ENCODE data around the gene TUT1. TPM values are rescaled to one million over a fixed set of nuclear protein-coding genes. Genes with fewer than 3 reads are reported as not detected.

Gene TUT1
- total RNA-seq, 2 experiments from 2014 or later: 24.1 to 26.0 TPM

- CTCF ChIA-PET: interaction anchor here (1.0 to 3.7 kb wide), 7 partner anchors 8 to 62 kb away, joined by 3 to 25 read pairs (median 6); partner anchors contain the start of genes C11orf98, CSKMT, EML3 and GANAB
- Mint-ChIP-seq H3K4me1 (peaks cover 50% of the 10 kb centered on the region), H3K9me3 (no peaks in the 10 kb centered on the region), H3K4me3 (peak overlapping the region; percentile 85), H3K27me3 (no peaks in the 10 kb centered on the region), H3K27ac (peak overlapping the region; percentile 95), H3K36me3 (ENCODE audit: low read depth) (peaks cover 70% of the 10 kb centered on the region)
- POLR2A ChIA-PET: interaction anchor here (0.6 to 1.9 kb wide), 7 partner anchors 11 to 279 kb away, joined by 3 to 18 read pairs (median 3); partner anchors contain the start of genes EEF1G, SLC3A2, TUT1 and UQCC3
- peak; percentile 22 for DNase-seq
These were observed 11.1 kb upstream of the TUT1 start for GRCh38 chr11:62602141-62603071.

- Mint-ChIP-seq H3K9me3 (no peaks in the 10 kb centered on the region), H3K4me1 (peaks cover 56% of the 10 kb centered on the region), H3K4me3 (peak within 1 kb of the TSS; percentile 85), H3K36me3 (ENCODE audit: low read depth) (peaks cover 72% of the 10 kb centered on the region), H3K27ac (peak within 1 kb of the TSS; percentile 95), H3K27me3 (no peaks in the 10 kb centered on the region)
- CTCF ChIA-PET: interaction anchor here (1.2 to 3.7 kb wide), 8 partner anchors 9 to 177 kb away, joined by 3 to 25 read pairs (median 5); partner anchors contain the start of genes C11orf98, CSKMT, GANAB and ROM1
- POLR2A ChIA-PET: interaction anchor here (0.5 to 1.9 kb wide), 9 partner anchors 10 to 280 kb away, joined by 3 to 18 read pairs (median 3); partner anchors contain the start of genes C11orf98, CSKMT, EEF1G and SLC3A2
- DNase-seq: peak; percentile 99
These were observed 10.2 kb upstream of the TUT1 start, which contains the start of gene MTA2 for GRCh38 chr11:62601372-62602140. MTA2 (minus strand) TSS chr11:62601865; CDS start chr11:62601450, 415 bp downstream.

DNA sequence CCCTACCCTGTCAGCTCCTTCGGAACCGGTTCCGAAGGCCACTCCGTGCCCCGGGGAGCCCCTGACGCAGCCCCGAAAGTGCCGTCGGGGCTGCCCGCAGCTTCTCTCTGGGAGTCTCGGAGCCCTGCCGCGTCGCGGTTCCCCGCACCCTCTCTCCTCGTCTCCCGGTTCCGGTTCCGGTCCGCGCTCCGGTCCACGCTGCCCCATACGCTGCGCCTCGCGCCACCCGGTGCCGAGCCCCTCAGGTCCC, 9.7 kb upstream of the TUT1 start:
- peaks cover 74% of the 10 kb centered on the region for H3K36me3 Mint-ChIP-seq (ENCODE audit: low read depth)
- H3K4me3 Mint-ChIP-seq: peak overlapping the region; percentile 85
- CTCF ChIA-PET: interaction anchor here (0.7 to 3.7 kb wide), 9 partner anchors 9 to 176 kb away, joined by 3 to 25 read pairs (median 4); partner anchors contain the start of genes C11orf98, CSKMT, GANAB and ROM1
- H3K4me1 Mint-ChIP-seq: peaks cover 56% of the 10 kb centered on the region
- POLR2A ChIA-PET: interaction anchor here (0.9 to 1.9 kb wide), 3 partner anchors 9 to 64 kb away, joined by 3 to 18 read pairs (median 6); partner anchors contain the start of genes C11orf98, CSKMT, EEF1G and TUT1
- no peaks in the 10 kb centered on the region for H3K27me3 Mint-ChIP-seq
- H3K9me3 Mint-ChIP-seq: no peaks in the 10 kb centered on the region
- H3K27ac Mint-ChIP-seq: peak overlapping the region; percentile 95
- peak; percentile 52 for DNase-seq

DNA sequence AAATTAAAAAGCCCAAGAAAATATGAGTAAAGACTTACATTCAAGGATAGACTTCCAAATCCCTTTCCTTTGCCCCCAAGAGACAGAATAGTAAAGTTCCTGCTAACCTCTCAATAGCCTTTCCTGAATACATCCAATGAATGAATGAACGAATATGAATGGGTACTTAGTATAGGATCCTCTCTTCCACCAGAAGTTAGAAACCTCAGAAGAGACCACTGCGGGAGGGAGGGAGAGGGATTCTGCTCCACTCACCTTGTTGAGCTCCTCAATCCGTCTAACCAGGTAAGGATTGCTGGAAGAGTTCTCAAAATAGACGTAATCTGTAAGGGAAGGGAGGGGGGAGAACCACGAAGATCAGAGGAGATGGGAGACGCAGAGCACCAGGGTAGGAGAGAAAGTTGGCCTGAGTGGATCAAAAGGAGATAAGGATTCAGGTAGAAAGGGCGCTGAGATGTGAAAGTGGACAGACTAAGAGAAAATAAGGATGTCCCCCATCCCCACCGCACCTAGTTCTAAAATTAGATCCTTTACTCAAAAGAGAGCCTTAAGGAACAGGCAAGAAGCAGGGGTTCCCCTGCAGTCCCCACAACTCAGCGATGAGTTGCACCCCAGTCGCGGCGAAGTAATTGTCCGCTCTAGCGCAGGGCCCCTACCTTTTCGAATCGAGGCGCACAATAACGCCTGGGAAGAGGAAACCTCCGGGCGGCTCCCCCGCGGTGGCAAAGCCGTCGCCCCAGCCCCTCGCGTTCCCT, 9.2 kb upstream of the TUT1 start:
- H3K27ac Mint-ChIP-seq: peak overlapping the region; percentile 95
- peaks cover 75% of the 10 kb centered on the region for H3K36me3 Mint-ChIP-seq (ENCODE audit: low read depth)
- DNase-seq: no peak
- H3K4me3 Mint-ChIP-seq: peak overlapping the region; percentile 85
- peaks cover 57% of the 10 kb centered on the region for H3K4me1 Mint-ChIP-seq
- CTCF ChIA-PET: interaction anchor here (0.7 to 3.7 kb wide), 8 partner anchors 8 to 176 kb away, joined by 3 to 25 read pairs (median 4); partner anchors contain the start of genes ROM1 and TUT1
- POLR2A ChIA-PET: interaction anchor here (0.6 to 1.9 kb wide), 2 partner anchors 9 to 71 kb away, joined by 3 to 18 read pairs; partner anchors contain the start of genes LBHD1, TUT1 and UQCC3
- no peaks in the 10 kb centered on the region for H3K9me3 Mint-ChIP-seq
- no peaks in the 10 kb centered on the region for H3K27me3 Mint-ChIP-seq

GRCh38 chr11:62599901-62600300, 8.6 kb upstream of the TUT1 start:
- ChIA-PET CTCF (interaction anchor here (0.8 to 3.7 kb wide), 12 partner anchors 8 to 175 kb away, joined by 3 to 25 read pairs (median 4); partner anchors contain the start of genes LRRN4CL and TUT1), POLR2A (interaction anchor here (0.6 to 1.3 kb wide), 4 partner anchors 9 to 254 kb away, joined by 3 to 7 read pairs (median 3); partner anchors contain the start of genes C11orf98, CSKMT, LBHD1 and TUT1)
- no peaks in the 10 kb centered on the region for H3K9me3 Mint-ChIP-seq
- peaks cover 57% of the 10 kb centered on the region for H3K4me1 Mint-ChIP-seq
- peaks cover 77% of the 10 kb centered on the region for H3K36me3 Mint-ChIP-seq (ENCODE audit: low read depth)
- H3K27me3 Mint-ChIP-seq: no peaks in the 10 kb centered on the region
- H3K4me3 Mint-ChIP-seq: peak overlapping the region; percentile 85
- H3K27ac Mint-ChIP-seq: peak overlapping the region; percentile 95
- no peak for DNase-seq

DNA sequence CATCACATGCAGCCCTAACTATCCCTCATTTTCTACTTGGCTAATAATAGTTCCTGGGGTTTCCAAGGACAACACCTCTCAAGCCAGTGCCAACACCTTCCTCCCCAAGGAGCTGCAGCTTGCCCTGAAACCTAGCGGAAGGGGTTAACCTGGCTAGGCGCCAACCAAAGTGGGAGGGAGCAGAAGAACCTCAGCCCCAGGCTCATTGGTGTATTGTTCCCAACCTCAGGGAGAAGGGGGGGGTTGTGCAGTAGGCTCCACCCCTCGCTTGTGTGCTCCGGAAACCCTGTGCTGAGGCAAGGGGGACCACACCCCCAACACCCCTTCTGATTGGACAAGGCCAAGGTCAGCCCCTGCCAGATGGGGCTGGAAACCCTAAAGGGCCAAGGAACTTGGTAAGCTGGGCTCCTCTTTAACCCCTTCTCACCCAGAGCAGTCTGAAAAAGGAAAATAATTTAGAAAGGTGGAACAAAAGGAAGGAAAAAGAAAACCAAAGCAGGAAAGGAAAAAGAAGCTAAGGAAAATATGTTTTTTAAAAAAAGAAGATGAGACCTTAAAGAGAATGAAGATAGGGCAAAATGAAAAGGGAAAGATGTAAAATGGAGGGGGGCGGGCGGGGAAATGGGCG, 7.9 kb upstream of the TUT1 start:
- H3K9me3 Mint-ChIP-seq: no peaks in the 10 kb centered on the region
- H3K4me3 Mint-ChIP-seq: peak overlapping the region; percentile 85
- peaks cover 60% of the 10 kb centered on the region for H3K4me1 Mint-ChIP-seq
- peak; percentile 99 for DNase-seq
- ChIA-PET POLR2A (interaction anchor here (0.5 to 1.3 kb wide), 4 partner anchors 8 to 255 kb away, joined by 3 to 7 read pairs (median 4); partner anchors contain the start of genes C11orf98, CSKMT and TUT1), CTCF (interaction anchor here (0.8 to 3.7 kb wide), 11 partner anchors 9 to 175 kb away, joined by 3 to 25 read pairs (median 3); partner anchors contain the start of genes C11orf98, CSKMT and LRRN4CL)
- H3K27me3 Mint-ChIP-seq: no peaks in the 10 kb centered on the region
- H3K27ac Mint-ChIP-seq: peak overlapping the region; percentile 95
- H3K36me3 Mint-ChIP-seq (ENCODE audit: low read depth): peaks cover 83% of the 10 kb centered on the region

GRCh38 chr11:62595124-62595523, 3.8 kb upstream of the TUT1 start:
- Mint-ChIP-seq H3K36me3 (ENCODE audit: low read depth) (peaks cover 73% of the 10 kb centered on the region), H3K4me3 (no peak overlapping the region), H3K9me3 (no peaks in the 10 kb centered on the region), H3K27me3 (no peaks in the 10 kb centered on the region), H3K4me1 (peaks cover 74% of the 10 kb centered on the region), H3K27ac (peak overlapping the region; percentile 43)
- ChIA-PET CTCF (interaction anchor here (0.6 to 4.5 kb wide), 5 partner anchors 16 to 144 kb away, joined by 3 to 25 read pairs (median 3); partner anchors contain the start of gene AHNAK), POLR2A (no interaction called here)
- no peak for DNase-seq

GRCh38 chr11:62593434-62594044, 2.2 kb upstream of the TUT1 start:
- H3K4me1 Mint-ChIP-seq: peaks cover 73% of the 10 kb centered on the region
- POLR2A ChIA-PET: interaction anchor here (0.6 kb wide), 2 partner anchors 29 to 758 kb away, joined by 3 to 4 read pairs; no protein-coding TSS in a partner anchor
- peaks cover 63% of the 10 kb centered on the region for H3K36me3 Mint-ChIP-seq (ENCODE audit: low read depth)

DNA sequence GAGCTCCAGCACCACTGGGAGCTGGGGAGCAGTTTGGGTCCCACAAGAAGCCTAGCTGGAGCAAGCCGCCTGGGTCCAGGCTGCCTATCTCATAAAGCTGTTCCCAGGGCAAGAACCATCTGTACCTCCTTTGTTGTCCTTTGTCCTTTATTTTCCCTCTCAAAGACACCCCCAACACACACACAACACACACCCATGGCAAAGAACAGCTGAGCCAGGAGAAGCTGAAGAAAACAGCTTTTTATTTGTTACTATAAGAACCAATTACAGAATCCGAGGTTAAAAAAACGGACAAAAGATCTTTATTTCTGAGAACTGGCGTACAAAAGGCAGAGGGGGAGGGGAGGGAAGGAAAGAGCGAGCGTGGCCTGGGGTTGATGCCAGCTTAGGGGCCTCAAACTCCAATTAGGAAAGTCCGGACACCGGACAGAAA, 1.7 kb upstream of the TUT1 start:
- H3K4me1 Mint-ChIP-seq: peaks cover 67% of the 10 kb centered on the region
- no peaks in the 10 kb centered on the region for H3K9me3 Mint-ChIP-seq
- no peaks in the 10 kb centered on the region for H3K27me3 Mint-ChIP-seq
- CTCF ChIA-PET: interaction anchor here (0.6 to 4.5 kb wide), 16 partner anchors 8 to 194 kb away, joined by 3 to 25 read pairs (median 6); partner anchors contain the start of genes B3GAT3, C11orf98, CSKMT and EEF1G
- peaks cover 58% of the 10 kb centered on the region for H3K36me3 Mint-ChIP-seq (ENCODE audit: low read depth)
- H3K4me3 Mint-ChIP-seq: no peak overlapping the region
- POLR2A ChIA-PET: interaction anchor here (0.6 to 2.5 kb wide), 4 partner anchors 8 to 758 kb away, joined by 3 to 18 read pairs (median 4); partner anchors contain the start of gene MTA2
- no peak for DNase-seq
- H3K27ac Mint-ChIP-seq: peak overlapping the region; percentile 95

More at GRCh38 chr11:62593434-62594044, 2.2 kb upstream of the TUT1 start:
- CTCF ChIA-PET: interaction anchor here (0.6 to 4.5 kb wide), 17 partner anchors 8 to 288 kb away, joined by 3 to 25 read pairs (median 4); partner anchors contain the start of genes AHNAK, B3GAT3, EEF1G and MTA2
- peak overlapping the region; percentile 87 for H3K27ac Mint-ChIP-seq
- peak overlapping the region; percentile 58 for H3K4me3 Mint-ChIP-seq
- H3K27me3 Mint-ChIP-seq: no peaks in the 10 kb centered on the region
- H3K9me3 Mint-ChIP-seq: no peaks in the 10 kb centered on the region
- peak; percentile 90 for DNase-seq

- Mint-ChIP-seq H3K27me3 (no peaks in the 10 kb centered on the region), H3K36me3 (ENCODE audit: low read depth) (peaks cover 54% of the 10 kb centered on the region), H3K27ac (peak overlapping the region; percentile 95), H3K4me3 (peak overlapping the region; percentile 97), H3K9me3 (no peaks in the 10 kb centered on the region), H3K4me1 (peaks cover 62% of the 10 kb centered on the region)
- ChIA-PET POLR2A (interaction anchor here (0.6 to 2.5 kb wide), 12 partner anchors 9 to 249 kb away, joined by 3 to 18 read pairs (median 6); partner anchors contain the start of genes B3GAT3, C11orf98, CSKMT and EEF1G), CTCF (interaction anchor here (0.6 to 4.5 kb wide), 36 partner anchors 9 to 240 kb away, joined by 3 to 25 read pairs (median 4); partner anchors contain the start of genes B3GAT3, C11orf98, CSKMT and EEF1G)
- DNase-seq: no peak
These were observed 958 bp upstream of the TUT1 start for GRCh38 chr11:62592146-62592815.
